ENCODE data around the gene FGF21.

FGF21 gene

DNA sequence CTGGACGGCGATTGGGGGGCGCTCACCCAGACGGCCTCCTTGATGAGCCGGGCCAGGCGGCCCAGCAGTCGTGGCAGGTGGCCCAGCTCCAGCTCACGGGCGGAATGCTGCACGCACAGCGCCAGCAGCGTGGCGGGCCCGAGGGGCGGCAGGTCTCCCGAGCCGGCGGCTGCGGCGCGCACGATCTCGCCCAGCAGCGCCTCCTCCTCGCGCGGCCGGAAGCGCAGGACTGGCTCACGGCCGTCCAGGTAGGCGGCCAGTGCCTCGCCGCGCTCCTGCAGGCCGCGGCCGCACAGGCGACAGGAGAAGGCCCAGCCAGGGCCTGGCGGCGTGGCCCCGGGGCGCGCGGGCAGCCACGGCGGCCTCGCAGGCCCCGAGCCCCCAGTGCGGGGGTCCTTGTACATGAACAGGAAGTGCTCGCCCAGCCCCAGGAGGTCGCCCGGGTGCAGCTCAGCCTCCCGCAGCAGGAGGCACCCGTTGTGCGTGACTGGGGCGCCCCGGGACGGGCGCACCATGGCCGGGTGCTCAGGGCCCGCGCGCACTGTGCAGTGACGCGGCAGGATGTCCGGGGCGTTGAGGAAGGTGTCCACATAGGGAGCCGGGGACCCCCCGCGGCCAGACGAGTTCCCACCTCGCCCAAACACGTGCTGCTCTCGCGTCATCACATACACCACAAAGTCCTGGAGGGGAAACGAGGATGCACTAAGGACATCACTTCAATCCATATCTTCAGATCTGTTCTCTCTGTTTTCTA, 26.2 kb upstream of the FGF21 start:
- DNase-seq, result no peak

DNA sequence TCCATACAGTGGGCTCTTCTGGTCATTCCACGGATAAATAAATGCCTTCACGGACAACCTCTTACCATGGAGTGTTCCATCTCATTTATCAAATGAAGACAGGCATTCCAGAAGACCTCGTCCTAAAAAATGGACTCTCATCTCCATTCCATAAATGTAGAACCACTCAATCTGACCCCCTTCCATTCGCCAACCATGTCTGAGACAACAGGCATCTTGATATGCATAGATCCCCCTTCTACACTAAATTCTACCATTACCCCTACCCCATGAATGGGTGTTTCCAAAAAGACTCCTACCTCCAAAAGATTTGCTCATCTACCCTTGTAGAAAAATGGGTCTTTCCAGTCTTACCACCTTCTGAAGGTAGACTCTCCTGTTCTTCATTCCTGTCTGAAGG, 23.9 kb upstream of the FGF21 start:
- no peak for DNase-seq

DNA sequence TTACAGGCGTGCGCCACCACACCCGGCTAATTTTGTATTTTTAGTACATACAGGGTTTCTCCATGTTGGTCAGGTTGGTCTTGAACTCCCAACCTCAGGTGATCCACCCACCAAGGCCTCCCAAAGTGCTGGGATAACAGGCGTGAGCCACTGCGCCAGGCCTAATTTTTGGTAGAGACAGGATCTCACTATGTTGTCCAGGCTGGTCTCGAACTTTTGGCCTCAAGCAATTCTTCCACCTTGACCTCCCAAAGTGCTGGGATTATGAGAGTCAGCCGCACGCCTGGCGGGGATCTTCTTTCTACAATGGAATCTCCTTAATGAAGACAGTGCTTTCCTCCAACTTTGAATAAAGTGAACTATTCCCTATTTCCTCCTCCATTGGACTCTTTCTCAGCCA, 20.7 kb upstream of the FGF21 start:
- no peak for DNase-seq

DNA sequence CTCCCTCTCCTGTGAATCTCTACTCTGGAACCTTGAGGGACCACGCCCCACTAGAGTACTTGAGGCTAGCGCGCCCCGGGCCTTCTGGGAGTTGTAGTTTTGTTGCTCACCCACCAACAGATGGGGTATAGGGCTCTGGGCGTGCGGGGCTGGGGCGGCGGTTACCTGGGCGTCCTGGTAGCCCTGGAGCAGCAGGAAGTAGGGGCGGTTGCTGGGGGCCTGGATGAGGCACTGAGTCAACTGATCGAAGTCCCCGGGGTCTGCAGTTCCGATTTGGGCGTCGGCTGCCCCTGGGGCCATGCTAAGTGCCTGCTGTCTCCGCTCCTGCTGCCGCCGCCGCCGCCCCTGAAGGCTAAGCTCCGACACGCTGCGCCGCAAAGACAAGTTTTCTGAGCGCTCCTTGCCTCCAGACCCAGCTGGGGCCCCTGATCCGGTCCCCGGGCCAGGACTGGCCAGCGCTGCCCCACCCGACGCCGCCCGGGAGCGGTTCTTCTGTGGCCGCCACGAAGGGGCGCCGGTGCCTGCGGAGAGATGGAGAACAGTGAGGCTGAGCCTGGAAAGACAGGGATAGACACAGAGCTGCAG, 20.2 kb upstream of the FGF21 start:
- no peak for DNase-seq

DNA sequence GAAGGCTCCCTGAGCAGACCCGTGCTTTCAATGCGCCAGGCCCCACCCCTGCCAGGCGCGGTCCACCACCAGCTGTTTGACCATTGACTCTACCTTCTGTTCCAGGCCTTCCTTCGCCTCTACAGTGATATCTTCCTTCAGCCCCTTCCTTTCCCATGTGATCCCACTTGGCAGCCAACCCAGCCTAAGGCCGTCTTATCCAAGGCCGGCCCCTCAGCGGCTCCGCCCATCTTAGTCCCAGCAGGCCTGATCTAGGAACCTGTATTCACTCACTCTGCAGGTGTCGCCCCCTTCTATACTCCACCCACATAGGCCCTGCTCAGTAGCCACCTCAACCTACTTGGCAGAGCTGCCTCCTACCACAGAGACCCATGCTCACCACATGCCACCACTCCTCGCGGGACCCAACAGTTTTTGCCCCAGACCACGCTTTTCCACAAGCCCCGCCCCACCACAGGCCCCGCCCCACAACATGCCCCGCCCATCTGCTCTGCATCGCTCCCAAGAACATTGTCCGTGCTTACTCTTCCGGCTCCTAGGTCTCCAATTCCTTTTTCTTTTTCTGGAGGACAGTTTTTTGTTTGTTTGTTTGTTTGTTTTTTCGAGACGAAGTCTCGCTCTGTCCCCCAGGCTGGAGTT, 17.8 kb upstream of the FGF21 start:
- no peak for DNase-seq

DNA sequence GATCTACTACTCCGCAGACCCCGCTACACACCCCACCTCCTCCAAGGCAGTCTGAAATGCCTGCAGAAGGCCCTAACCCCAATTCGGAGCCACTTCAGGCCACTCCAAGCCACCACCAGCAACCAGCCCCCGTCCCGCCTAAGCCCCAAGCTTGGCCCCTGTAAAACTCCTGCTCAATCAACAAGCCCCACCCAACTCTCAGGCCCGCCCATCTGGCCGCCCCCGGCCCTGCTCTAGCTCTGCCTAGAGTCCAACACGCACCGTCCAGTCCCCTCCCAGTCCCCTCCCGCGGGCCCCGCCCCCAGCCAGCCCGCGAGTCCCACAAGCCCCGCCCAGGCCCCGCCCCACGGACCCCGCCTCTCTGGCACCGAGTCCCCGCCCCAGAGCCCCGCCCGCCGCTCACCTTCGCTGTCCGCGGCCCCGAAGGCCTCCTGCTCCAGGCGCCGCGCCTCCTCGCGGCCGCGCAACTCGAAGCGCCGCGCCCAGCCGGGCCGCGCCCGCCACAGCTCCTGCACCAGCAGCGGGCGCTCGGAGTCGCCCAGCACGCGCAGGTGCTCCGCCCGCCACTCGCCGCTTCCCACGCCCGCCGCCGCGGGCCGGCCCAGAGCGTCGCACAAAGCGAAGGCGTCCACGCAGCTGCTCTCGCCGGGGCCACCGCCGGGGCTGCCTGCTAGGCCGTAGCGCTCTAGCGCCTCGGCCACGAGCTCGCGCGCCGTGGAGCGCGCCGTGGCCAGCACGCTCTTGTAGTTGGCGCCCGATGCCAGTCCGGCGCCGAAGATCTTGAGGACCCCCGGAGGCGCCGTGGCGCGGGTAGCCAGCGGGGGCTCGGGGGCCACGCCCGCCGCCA, 16.5 kb upstream of the FGF21 start:
- peak; percentile 81 to 95 (median 91) for DNase-seq

DNA sequence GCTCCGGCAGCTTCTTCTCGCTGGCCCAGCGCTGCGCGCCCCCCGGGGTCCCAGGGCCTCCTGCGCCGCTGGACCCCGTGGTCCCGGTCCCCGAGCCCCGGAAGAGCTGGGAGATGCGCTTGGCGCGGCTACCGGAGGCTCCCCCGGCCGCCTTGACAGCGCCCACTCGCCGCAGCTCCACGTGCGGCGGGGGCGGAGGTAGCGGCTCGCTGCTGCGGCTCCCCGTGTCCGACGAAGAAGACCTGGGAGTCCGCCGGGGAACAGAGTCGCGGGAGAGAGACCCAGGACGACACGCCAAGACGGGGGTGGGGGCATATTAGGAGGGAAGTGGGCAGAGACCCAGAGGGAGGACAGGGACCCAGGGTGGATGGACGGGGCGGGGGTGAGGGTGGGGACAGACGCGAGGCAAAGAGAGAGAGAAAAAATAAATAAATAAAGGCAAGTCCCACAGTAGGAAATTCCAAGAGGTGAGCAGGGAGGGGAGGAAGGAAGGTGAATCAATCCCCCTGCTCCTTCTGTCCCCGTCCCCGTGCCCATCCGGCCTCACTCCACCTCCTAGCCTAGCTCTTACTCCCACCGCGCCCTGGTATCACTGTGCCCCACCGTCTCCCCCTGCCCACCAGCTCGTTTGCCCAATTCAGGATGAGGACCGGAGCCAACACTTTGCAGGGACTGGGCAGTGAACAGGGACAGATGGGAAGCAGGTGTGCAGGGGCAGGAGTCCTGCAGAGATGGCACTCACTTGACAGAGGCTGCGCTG, 15.7 kb upstream of the FGF21 start:
- peak in 1 of 4 experiments; percentile 32 for DNase-seq

DNA sequence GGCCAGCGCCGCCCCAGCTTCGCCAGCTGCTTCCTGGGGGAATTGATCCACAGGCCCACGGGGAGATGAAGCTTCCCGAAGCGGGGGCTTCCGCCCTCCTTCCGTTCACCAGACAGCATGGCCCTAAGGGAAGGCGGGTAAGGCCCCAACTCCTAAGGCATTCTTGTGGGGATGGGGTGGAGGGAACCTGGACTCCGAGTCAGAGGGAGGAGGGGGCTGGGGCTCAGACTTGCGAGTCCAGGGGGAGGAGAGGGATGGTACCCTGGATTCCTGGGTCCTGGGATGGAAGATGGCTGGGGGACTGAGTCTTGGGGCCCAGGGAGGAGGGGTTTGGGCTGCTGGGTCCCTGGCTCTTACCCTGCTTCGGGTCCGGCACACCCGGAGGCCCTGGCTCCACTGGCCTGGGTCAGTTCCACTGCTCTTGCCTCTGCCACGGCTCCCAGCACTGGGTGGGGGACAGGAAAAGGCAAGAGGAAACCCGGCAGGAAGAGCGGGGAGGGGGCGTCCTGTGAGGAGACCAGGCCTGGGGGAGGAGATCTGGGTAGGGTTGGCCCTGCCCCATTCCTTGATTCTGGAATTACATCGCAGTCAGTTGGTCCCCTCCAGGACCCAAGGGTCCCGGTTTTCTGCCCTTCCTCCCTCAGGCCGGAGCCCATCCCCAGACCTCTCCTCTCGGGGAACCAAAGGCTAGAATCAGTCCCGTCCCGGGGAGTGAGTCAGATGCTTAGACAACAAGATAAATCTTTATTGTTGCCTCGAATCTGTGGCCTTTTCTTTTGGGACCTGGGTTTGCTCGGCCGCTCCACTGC, 15.0 kb upstream of the FGF21 start, which contains the start of gene RASIP1:
Gene RASIP1 (minus strand): TSS at position 447 of the 809 bp plus-strand sequence. CDS start 328 bp downstream, at position 119.
- no peak for DNase-seq

DNA sequence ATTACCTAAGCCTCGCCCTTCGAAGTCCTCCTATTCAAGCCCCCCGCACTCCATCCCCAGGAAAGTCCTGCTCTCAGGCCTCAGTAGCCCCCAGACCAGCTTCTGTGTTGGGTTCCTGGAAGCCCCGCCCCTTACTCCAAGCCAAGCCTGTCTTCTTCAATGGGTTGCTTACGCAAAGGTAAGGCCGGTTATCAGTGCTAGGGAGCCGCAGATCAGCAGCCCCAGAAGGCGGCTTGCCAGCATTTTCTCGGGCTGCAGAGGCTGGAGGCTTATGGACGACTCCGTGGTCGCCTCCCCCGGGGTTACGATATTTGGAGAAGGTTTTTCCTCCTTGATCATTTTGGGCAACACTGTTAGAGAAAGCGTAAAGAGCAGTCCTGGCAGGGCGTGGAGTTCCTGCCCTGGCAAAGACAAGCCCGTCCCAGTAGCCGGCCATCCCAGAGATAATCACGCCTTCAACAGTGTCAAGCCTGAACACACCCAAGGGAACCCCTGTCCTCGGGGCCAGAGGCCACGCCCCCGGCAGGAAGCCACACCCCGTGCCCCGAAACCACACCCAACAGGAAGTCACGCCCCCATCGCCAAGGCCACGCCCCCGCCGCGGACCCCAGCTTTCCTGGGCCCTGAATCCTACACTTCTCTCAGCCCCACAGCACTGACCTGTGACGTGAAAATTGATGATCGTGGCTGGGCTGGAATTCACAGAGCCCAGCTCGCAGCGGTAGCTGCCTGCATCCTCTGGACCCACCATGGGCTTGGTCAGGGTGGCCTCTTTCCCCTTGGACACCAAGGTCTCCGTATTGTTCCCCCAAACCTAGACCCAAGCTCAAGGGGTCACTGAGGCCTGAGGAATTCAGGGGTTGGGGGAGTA, 14.0 kb upstream of the FGF21 start:
- peak in 1 of 4 experiments; percentile 43 for DNase-seq

DNA sequence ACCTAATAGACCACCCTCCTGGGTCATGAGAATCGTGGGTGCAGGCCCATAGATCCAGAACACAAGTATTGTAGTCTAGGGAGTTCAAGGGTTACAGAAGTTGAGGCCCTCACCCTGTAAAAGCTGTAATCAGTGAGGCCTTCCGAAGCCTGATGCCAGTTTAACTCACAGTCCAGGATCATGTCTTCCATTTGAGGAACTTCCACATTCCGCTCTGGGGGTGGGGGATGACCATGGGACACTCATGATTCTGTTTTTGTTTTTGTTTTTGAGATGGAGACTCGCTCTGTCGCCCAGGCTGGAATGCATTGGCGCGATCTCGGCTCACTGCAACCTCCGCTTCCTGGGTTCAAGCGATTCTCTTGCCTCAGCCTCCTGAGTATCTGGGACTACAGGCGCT, 13.2 kb upstream of the FGF21 start:
- DNase-seq, result peak; percentile 40 to 46 (median 43)

DNA sequence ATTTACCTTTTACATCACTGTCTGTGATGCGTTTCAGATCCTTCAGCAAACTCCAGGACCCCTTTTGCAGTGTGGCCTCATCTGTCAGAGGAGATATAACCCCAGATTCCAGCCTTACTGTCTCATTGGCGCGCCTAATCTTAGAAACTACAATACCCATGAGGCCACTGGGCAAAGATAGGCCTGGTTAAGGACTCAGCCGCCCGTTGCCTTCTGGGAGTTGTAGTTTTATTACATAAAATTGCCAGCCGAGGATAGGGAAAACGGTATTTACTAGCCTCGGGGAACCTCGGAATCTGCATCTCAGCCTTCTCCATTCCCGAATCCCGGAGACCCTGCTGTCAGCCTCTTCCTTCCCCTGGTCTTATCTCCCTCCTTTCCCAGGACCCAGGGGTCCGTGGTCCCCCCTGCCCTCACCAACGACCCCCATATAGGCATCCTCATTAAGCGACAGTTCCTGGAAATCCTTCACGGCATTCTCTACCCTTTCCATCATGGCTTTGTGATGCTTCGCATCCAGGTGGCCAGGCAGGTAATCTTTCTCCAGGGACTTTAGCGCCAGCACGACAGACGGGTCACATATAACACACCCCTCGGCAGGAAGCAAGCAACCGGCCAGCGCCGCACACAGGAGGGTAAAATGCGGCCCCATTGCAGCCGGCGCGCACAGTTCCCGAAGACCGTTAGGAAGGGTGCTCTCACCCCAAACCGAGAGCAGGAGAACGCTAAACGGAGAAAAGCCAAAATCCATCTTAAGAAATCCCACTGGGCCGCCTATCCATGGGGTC, 9.9 kb upstream of the FGF21 start:
- peak; percentile 72 to 80 (median 77) for DNase-seq

DNA sequence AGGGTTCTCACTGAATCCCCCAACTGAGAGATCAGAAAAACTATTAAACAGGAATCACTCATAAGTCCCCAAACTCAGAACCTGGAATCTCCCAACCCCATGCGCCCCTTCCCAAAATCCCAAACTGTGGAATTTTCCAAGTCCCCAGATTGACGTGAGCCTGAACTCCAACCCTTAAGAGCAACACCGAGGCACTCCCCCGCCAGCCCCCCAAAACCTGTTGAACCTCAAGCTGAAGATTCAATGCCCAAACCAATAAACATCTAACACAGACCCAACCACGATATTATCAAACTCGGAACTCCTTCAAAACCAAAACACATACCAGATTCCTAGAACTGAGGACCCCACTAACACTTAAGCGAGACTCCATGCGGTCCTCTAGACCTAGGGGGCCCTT, 9.2 kb upstream of the FGF21 start:
- no peak for DNase-seq

DNA sequence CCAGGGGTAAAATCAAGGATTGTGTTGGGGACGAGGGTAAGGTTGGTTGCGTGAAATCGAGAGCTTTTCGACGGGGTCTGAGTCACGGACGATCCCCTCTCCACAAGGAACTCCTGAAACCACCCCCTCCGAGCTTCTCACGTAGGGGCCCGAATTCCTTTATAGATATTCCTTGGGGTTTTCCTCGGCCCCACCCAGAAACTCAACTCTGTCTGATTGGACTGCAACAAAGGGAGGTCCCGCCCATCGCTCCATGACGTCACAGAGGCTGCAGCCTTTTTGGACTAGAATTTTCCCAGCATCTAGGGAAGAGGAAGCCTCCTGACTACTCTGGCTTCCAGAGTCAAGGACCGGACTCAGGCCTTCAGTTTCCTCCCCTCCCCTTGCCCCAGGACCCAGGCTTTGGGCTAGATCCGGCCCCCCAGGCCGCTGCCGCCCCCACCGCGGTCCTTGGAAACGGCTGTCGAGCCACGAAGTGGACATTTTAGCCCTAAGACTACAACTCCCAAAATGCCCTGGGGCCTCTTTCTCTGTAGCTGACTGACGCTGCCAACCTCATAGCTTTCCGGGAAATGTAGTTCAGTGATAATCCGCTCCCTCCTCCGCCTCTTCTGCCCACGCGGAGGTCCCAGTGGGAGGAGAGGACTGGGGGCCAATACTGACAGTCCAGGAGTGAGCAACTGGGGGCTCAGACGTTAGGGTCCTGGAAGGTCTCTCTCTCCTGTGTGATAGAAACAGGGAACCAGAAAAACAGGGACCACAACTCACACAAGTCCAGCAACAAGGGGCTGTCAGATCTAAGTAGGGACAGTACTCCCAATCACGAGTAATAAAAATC, 8.4 kb upstream of the FGF21 start, which contains the start of gene IZUMO1:
Gene IZUMO1 (minus strand): TSS at position 172 of the 838 bp plus-strand sequence. CDS start 1,050 bp downstream, outside the sequence.
- peak; percentile 74 to 84 (median 78) for DNase-seq

DNA sequence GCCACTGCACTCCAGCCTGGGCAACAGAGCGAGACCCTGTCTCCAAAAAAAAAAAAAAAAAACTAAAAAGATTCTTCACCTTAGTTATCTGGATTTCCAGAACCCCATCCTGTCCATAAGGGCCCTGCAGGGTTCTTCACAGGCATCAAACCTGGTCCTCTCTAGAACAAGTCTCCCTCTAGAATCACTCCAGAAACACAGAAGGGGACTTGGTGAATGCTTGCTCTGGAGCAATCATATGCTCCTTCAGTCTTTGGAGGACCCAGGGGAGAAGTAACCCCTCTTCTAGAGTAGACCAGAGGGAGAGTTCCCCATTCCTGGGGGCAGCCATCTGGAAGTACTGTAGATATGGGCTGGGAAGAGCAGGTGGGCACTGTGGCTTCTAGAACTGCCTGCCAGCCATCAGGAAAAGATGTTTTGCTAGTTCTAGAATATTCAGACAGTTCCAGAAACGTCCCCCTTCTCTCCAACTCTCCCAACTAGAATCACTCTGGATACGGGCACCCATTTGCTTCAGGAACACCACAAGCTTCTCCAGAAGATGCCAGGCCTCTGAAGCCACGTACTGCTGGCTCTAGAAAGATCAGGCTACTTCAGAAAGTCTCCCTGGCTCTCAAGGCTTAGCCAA, 5.6 kb upstream of the FGF21 start:
- no peak for DNase-seq

DNA sequence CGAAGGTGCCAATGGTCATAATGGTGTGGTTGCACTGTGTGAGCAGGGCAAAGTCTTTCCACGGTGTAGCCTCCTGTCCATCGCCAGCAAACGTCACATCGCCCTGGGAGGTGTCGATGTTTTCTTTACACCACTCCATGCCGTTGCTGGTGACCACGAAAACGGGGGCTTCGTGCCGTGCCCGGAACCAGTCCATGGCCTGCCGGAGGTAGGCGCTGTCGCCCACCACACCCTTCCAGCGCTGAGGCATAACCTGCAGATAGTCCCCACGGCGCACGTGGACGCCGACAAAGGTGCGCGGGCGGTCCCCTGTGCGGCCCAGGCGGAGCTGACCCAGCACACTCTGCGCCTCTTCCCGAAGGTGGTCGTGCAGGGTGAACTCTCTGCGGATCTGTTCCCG, 5.0 kb upstream of the FGF21 start:
- no peak for DNase-seq

DNA sequence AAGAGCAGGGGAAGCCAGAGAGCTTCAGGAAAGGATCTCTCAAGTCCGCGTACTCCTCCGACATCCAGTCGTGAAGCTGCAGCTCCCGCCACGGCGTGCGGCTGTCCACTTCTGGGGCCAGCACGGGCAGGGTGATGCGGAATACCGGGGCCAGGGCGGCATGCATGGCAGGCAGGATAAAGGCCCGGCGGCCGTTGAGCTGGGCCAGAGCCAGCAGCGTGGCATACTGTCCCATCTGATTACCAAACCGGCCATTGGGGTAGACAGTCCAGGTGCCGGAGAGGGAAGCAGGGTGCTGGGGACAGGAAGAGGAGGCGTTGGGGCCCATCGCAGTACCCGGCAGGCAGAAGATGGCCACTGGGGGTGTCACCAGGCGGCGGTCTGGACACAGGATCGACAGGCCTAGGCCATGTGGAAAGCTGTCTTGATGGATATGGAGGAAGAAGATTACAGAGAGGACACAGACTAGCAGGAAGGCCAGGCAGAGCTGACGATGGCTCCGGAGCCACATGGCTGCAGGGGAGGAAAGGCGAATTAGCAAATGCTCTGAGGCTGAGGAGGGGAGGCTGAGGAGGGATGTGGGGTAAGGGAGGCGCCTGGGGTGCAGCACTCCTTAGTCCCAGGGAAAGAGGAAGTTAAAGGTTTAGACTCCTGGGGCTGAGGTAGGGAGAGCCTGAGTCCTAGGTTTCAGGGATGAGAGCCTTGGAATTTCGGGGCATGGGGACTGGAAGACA, 4.4 kb upstream of the FGF21 start:
- DNase-seq, result no peak

All from suppressor macrophage (primary cell).